Measurements from ENCODE around the gene HIGD1A. TPM values are rescaled to one million over a fixed set of nuclear protein-coding genes. Genes with fewer than 3 reads are reported as not detected.

The HIGD1A gene
- polyA plus RNA-seq, 1 experiment, result 225 TPM

- no peaks in the 10 kb centered on the region for H3K9me3 ChIP-seq (ENCODE audit: control insufficient read depth, insufficient read depth, low read length)
- no peak overlapping the region for H3K27ac ChIP-seq (ENCODE audit: low read depth, low read length)
- ChIA-PET POLR2A (no interaction called here), CTCF (no interaction called here)
- H3K27me3 ChIP-seq (ENCODE audit: control insufficient read depth, insufficient read depth, low read length), result peaks cover 8% of the 10 kb centered on the region
- TF ChIP-seq CTCF (IDR thresholded peaks at IDR 0.05; ENCODE audit: low read depth, low read length), result no peak
- no peak overlapping the region for H3K4me3 ChIP-seq (ENCODE audit: low read depth, low read length)
- no peak for DNase-seq (ENCODE audit: low read depth, low spot score)
Observed at GRCh38 chr3:42822828-42823227, 18.5 kb upstream of the HIGD1A start.

- no peak for TF ChIP-seq CTCF (IDR thresholded peaks at IDR 0.05; ENCODE audit: low read depth, low read length)
- Histone ChIP-seq H3K9me3 (ENCODE audit: control insufficient read depth, insufficient read depth, low read length) (no peaks in the 10 kb centered on the region), H3K27ac (ENCODE audit: low read depth, low read length) (no peak overlapping the region), H3K27me3 (ENCODE audit: control insufficient read depth, insufficient read depth, low read length) (peaks cover 17% of the 10 kb centered on the region), H3K4me3 (ENCODE audit: low read depth, low read length) (no peak overlapping the region)
- ChIA-PET CTCF (interaction anchor here (0.8 to 1.0 kb wide), 3 partner anchors 19 to 274 kb away, joined by 3 to 5 read pairs (median 3); no protein-coding TSS in a partner anchor), POLR2A (no interaction called here)
- DNase-seq (ENCODE audit: low read depth, low spot score), result no peak
Observed at GRCh38 chr3:42820746-42821051, 16.4 kb upstream of the HIGD1A start.

- H3K27me3 ChIP-seq (ENCODE audit: control insufficient read depth, insufficient read depth, low read length), result peaks cover 25% of the 10 kb centered on the region
- no peak overlapping the region for H3K27ac ChIP-seq (ENCODE audit: low read depth, low read length)
- CTCF ChIA-PET, result interaction anchor here (0.6 to 1.3 kb wide), 2 partner anchors 20 to 266 kb away, joined by 3 read pairs; no protein-coding TSS in a partner anchor
- POLR2A ChIA-PET, result no interaction called here
- no peak for DNase-seq (ENCODE audit: low read depth, low spot score)
- H3K9me3 ChIP-seq (ENCODE audit: control insufficient read depth, insufficient read depth, low read length), result no peaks in the 10 kb centered on the region
- TF ChIP-seq CTCF (IDR thresholded peaks at IDR 0.05; ENCODE audit: low read depth, low read length), result no peak
- no peak overlapping the region for H3K4me3 ChIP-seq (ENCODE audit: low read depth, low read length)
Observed at GRCh38 chr3:42819351-42819965, 15.2 kb upstream of the HIGD1A start.

GRCh38 chr3:42815826-42816225 lies 11.5 kb upstream of the HIGD1A start:
- no peak for DNase-seq (ENCODE audit: low read depth, low spot score)
- POLR2A ChIA-PET, result no interaction called here
- H3K27me3 ChIP-seq (ENCODE audit: control insufficient read depth, insufficient read depth, low read length), result peaks cover 35% of the 10 kb centered on the region

More at GRCh38 chr3:42815826-42816225, 11.5 kb upstream of the HIGD1A start:
- Histone ChIP-seq H3K27ac (ENCODE audit: low read depth, low read length) (no peak overlapping the region), H3K4me3 (ENCODE audit: low read depth, low read length) (no peak overlapping the region), H3K9me3 (ENCODE audit: control insufficient read depth, insufficient read depth, low read length) (no peaks in the 10 kb centered on the region)
- no peak for TF ChIP-seq CTCF (IDR thresholded peaks at IDR 0.05; ENCODE audit: low read depth, low read length)
- CTCF ChIA-PET, result interaction anchor here (0.6 kb wide), 1 partner anchor 12 kb away, joined by 3 read pairs; no protein-coding TSS in a partner anchor

All from AG04450 (cell line).